ENCODE results near the gene GFRAL.

GFRAL gene

DNA sequence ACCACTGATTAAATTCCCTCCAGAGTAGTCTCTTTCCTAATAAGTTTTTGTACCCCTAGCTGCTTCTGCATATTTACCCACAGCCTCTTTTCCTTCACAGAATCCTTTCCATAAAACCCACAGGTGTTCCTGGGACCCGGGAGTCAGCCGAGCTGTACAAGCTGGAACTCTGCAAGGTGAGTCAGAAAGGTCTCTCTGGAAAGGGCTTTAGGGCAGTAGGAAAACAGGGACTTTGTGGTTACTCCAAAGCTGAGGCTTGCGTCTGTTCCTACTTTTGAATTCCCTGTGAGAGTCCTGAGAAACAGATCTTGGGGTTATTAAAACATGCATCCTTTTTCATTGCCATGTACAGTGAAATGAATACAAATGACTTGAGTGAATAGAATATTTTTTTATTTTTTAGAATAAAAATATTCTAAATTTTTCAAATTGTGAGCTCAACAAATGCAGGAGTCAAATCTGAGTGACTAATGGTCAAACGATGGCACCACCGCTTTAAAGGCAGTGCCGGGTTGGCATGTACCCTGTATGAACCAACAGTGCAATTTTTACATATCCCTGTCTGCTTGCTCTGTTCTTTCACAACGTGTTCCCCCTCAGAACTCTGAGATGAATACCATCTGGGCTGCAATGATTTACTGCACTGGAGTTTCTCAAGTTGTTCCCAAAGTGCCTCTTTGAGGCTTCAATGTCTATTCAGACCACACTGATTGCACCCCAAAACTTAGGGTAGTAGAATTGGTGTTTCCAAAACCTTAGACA lies 78.4 kb downstream of the GFRAL start:
- no peaks in the 10 kb centered on the region for H3K4me1 ChIP-seq (ENCODE audit: control insufficient read depth, low read length)
- no peak for TF ChIP-seq EZH2phosphoT487 (IDR thresholded peaks at IDR 0.05; ENCODE audit: borderline replicate concordance, low read length)
- TF ChIP-seq, protein P1, sequence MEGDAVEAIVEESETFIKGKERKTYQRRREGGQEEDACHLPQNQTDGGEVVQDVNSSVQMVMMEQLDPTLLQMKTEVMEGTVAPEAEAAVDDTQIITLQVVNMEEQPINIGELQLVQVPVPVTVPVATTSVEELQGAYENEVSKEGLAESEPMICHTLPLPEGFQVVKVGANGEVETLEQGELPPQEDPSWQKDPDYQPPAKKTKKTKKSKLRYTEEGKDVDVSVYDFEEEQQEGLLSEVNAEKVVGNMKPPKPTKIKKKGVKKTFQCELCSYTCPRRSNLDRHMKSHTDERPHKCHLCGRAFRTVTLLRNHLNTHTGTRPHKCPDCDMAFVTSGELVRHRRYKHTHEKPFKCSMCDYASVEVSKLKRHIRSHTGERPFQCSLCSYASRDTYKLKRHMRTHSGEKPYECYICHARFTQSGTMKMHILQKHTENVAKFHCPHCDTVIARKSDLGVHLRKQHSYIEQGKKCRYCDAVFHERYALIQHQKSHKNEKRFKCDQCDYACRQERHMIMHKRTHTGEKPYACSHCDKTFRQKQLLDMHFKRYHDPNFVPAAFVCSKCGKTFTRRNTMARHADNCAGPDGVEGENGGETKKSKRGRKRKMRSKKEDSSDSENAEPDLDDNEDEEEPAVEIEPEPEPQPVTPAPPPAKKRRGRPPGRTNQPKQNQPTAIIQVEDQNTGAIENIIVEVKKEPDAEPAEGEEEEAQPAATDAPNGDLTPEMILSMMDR (IDR thresholded peaks at IDR 0.05; ENCODE audit: low read depth, low read length, poor library complexity, severe bottlenecking): no peak
- no peaks in the 10 kb centered on the region for H3K9me3 ChIP-seq (ENCODE audit: control insufficient read depth, insufficient read depth, low read length)
- H3K9me2 ChIP-seq (replicated peaks; ENCODE audit: control insufficient read depth, low read length): no peaks in the 10 kb centered on the region
- H3K4me3 ChIP-seq (ENCODE audit: low read length): no peak overlapping the region
- no peak overlapping the region for H3K4me2 ChIP-seq (ENCODE audit: low read length)
- no peaks in the 10 kb centered on the region for H3K79me2 ChIP-seq (ENCODE audit: control insufficient read depth, low read length)
- H3F3A ChIP-seq (ENCODE audit: control insufficient read depth, insufficient read depth): no peaks in the 10 kb centered on the region
- no peaks in the 10 kb centered on the region for H3K36me3 ChIP-seq (ENCODE audit: control insufficient read depth, low read length)
- no peak overlapping the region for H3K27ac ChIP-seq (ENCODE audit: low read depth, low read length)
- no peaks in the 10 kb centered on the region for H3K27me3 ChIP-seq (ENCODE audit: control insufficient read depth, low read length)
- H4K20me1 ChIP-seq (ENCODE audit: control insufficient read depth, insufficient read depth, low read depth, low read length): no peaks in the 10 kb centered on the region

- H3K4me3 ChIP-seq (ENCODE audit: low read length): no peak overlapping the region
- no peak overlapping the region for H3K27ac ChIP-seq (ENCODE audit: low read depth, low read length)
- H3K9me2 ChIP-seq (replicated peaks; ENCODE audit: control insufficient read depth, low read length): no peaks in the 10 kb centered on the region
- no peaks in the 10 kb centered on the region for H4K20me1 ChIP-seq (ENCODE audit: control insufficient read depth, insufficient read depth, low read depth, low read length)
- no peaks in the 10 kb centered on the region for H3K36me3 ChIP-seq (ENCODE audit: control insufficient read depth, low read length)
- H3K9me3 ChIP-seq (ENCODE audit: control insufficient read depth, insufficient read depth, low read length): no peaks in the 10 kb centered on the region
- no peaks in the 10 kb centered on the region for H3F3A ChIP-seq (ENCODE audit: control insufficient read depth, insufficient read depth)
- no peaks in the 10 kb centered on the region for H3K27me3 ChIP-seq (ENCODE audit: control insufficient read depth, low read length)
- TF ChIP-seq EZH2phosphoT487 (IDR thresholded peaks at IDR 0.05; ENCODE audit: borderline replicate concordance, low read length): no peak
- TF ChIP-seq, protein P1 (IDR thresholded peaks at IDR 0.05; ENCODE audit: low read depth, low read length, poor library complexity, severe bottlenecking): no peak
- H3K4me1 ChIP-seq (ENCODE audit: control insufficient read depth, low read length): no peaks in the 10 kb centered on the region
- H3K4me2 ChIP-seq (ENCODE audit: low read length): no peak overlapping the region
- no peaks in the 10 kb centered on the region for H3K79me2 ChIP-seq (ENCODE audit: control insufficient read depth, low read length)
Observed at GRCh38 chr6:55410674-55411073, 83.4 kb downstream of the GFRAL start.

DNA sequence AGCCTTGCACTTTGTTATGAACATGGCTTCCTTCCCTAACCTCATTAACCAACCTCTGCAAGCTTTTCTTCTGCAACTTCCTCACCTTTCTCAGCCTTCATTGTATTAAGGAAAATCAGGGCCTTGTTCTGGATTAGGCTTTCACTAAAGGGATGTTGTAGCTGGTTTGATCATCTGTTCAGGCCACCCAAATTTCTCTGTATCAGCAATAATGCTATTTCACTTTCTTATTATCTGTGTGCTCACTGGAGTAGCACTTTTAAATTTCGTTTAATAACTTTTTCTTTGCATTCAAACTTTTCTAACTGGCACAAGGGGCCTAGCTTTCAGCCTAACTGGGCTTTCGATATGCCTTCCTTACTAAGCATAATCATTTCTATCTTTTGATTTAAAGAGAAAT lies 96.7 kb downstream of the GFRAL start:
- H3K4me1 ChIP-seq (ENCODE audit: control insufficient read depth, low read length): no peaks in the 10 kb centered on the region
- no peak for TF ChIP-seq EZH2phosphoT487 (IDR thresholded peaks at IDR 0.05; ENCODE audit: borderline replicate concordance, low read length)
- TF ChIP-seq, protein P1 (IDR thresholded peaks at IDR 0.05; ENCODE audit: low read depth, low read length, poor library complexity, severe bottlenecking): no peak
- H3K27me3 ChIP-seq (ENCODE audit: control insufficient read depth, low read length): no peaks in the 10 kb centered on the region
- no peaks in the 10 kb centered on the region for H3K79me2 ChIP-seq (ENCODE audit: control insufficient read depth, low read length)
- no peaks in the 10 kb centered on the region for H3K9me3 ChIP-seq (ENCODE audit: control insufficient read depth, insufficient read depth, low read length)
- no peak overlapping the region for H3K4me3 ChIP-seq (ENCODE audit: low read length)
- H3K36me3 ChIP-seq (ENCODE audit: control insufficient read depth, low read length): no peaks in the 10 kb centered on the region
- H4K20me1 ChIP-seq (ENCODE audit: control insufficient read depth, insufficient read depth, low read depth, low read length): no peaks in the 10 kb centered on the region
- H3F3A ChIP-seq (ENCODE audit: control insufficient read depth, insufficient read depth): no peaks in the 10 kb centered on the region
- no peak overlapping the region for H3K4me2 ChIP-seq (ENCODE audit: low read length)
- no peaks in the 10 kb centered on the region for H3K9me2 ChIP-seq (replicated peaks; ENCODE audit: control insufficient read depth, low read length)
- H3K27ac ChIP-seq (ENCODE audit: low read depth, low read length): no peak overlapping the region

Measured in DOHH2 (cell line).